K562 (cell line): ENCODE data around the gene EEF2. TPM values are rescaled to one million over a fixed set of nuclear protein-coding genes. Genes with fewer than 3 reads are reported as not detected.

Experiments used
- CCNT2 ChIP-seq: IDR thresholded peaks from 2 replicates; pipeline ENCODE4 v1.6.1; 2011; ENCODE audit warnings: borderline replicate concordance, low read depth, mild to moderate bottlenecking, moderate library complexity, mixed read lengths, low read length; ENCODE audit not compliant: insufficient read length; ENCODE audit errors: extremely low read depth
- DIDO1 ChIP-seq: fragments of 450-650 bp; IDR thresholded peaks from 2 replicates; pipeline ENCODE4 v1.6.1; 2016; ENCODE audit warnings: low read depth, missing biosample characterization, missing genetic modification characterization
- FOXK1 ChIP-seq: sonication (generic); formaldehyde crosslinking; IDR thresholded peaks from 2 replicates; pipeline ENCODE4 v1.8.0; 2022; ENCODE audit warnings: missing genetic modification reagents, mild to moderate bottlenecking, borderline replicate concordance
- HDAC1 ChIP-seq, 2 experiments: fragments of 450-650 bp; IDR thresholded peaks; 2 replicates each; pipeline ENCODE4 v1.6.1; 2016 to 2017; ENCODE audit warnings: inconsistent platforms in 1 of 2, mild to moderate bottlenecking in 1 of 2, moderate library complexity in 1 of 2
- MBD1 ChIP-seq: fragments of 250-450 bp; sonication (Bioruptor Pico); IDR thresholded peaks from 2 replicates; pipeline ENCODE4 v1.8.0; 2022; ENCODE audit warnings: inconsistent platforms
- POLR2A ChIP-seq: fragments of 450-650 bp; conservative IDR thresholded peaks from 2 replicates; pipeline ENCODE4 v1.6.1; 2016
- SNAPC5 ChIP-seq: fragments of 250-450 bp; sonication (Bioruptor Pico); IDR thresholded peaks from 2 replicates; pipeline ENCODE4 v1.8.0; 2021; ENCODE audit warnings: moderate library complexity, mild to moderate bottlenecking, inconsistent platforms
- TOE1 ChIP-seq, 2 experiments: fragments of 450-650 bp in 1 of 2; sonication (generic) in 1 of 2; formaldehyde crosslinking in 1 of 2; IDR thresholded peaks; 2 replicates each; pipeline versions ENCODE4 v1.7.1 to v1.8.0; 2016 to 2022; ENCODE audit warnings: borderline replicate concordance in 2 of 2, mild to moderate bottlenecking in 2 of 2, antibody characterized with exemption in 1 of 2, inconsistent platforms in 1 of 2, low read depth in 1 of 2, missing genetic modification reagents in 1 of 2, moderate library complexity in 1 of 2
- UBTF ChIP-seq, 2 experiments: IDR thresholded peaks; 2 replicates each; pipeline ENCODE4 v1.6.1; 2012; ENCODE audit warnings: improper control_type of control experiment in 2 of 2, low read depth in 2 of 2, low read length in 2 of 2, borderline replicate concordance in 1 of 2
- ZBTB11 ChIP-seq, 3 experiments: fragments of 200-800 bp in 1 of 3; fragments of 250-450 bp in 1 of 3; fragments of 450-650 bp in 1 of 3; sonication (Bioruptor Pico) in 1 of 3; sonication (Bioruptor generic) in 1 of 3; formaldehyde crosslinking in 1 of 3; IDR thresholded peaks; 2 replicates each; pipeline versions ENCODE4 v1.6.1 to v1.8.0; 2016 to 2022; ENCODE audit warnings: mild to moderate bottlenecking in 2 of 3, missing genetic modification characterization in 2 of 3, missing compliant biosample characterization in 1 of 3, moderate library complexity in 1 of 3
- ZBTB2 ChIP-seq: fragments of 450-650 bp; IDR thresholded peaks from 2 replicates; pipeline ENCODE4 v1.6.1; 2016; ENCODE audit warnings: antibody characterized with exemption
- ZC3H4 ChIP-seq: sonication (generic); formaldehyde crosslinking; IDR thresholded peaks from 2 replicates; pipeline ENCODE4 v1.9.0; 2021; ENCODE audit warnings: missing genetic modification reagents, borderline replicate concordance
- ZNF639 ChIP-seq, 2 experiments: fragments of 200-800 bp in 1 of 2; sonication (Bioruptor generic) in 1 of 2; sonication (generic) in 1 of 2; formaldehyde crosslinking in 1 of 2; IDR thresholded peaks in 1 of 2; conservative IDR thresholded peaks in 1 of 2; 2 replicates each; pipeline versions ENCODE4 v1.5.0 to v1.6.1; 2016 to 2020; ENCODE audit warnings: missing compliant biosample characterization in 1 of 2, missing genetic modification characterization in 1 of 2, missing genetic modification reagents in 1 of 2
- ZNF780A ChIP-seq: fragments of 250-450 bp; sonication (Bioruptor Pico); IDR thresholded peaks from 2 replicates; pipeline ENCODE4 v1.5.0; 2021; ENCODE audit warnings: mild to moderate bottlenecking
- polyA plus RNA-seq, 8 experiments: library from polyadenylated mRNA; depleted of rRNA in 4 of 8; stranded (reverse) in 5 of 8; unstranded in 3 of 8; fragments of >200 nt; fragmentation: Nextera tagmentation in 2 of 8; fragmentation: Illumina TruSeq in 1 of 8; extraction: Ambion mirVana in 2 of 8; extraction: Trizol in 1 of 8; gene quantifications; 2 replicates each; pipeline versions ENCODE4 v1.2.1 to v1.2.3, GENCODE V29; 2011 to 2014; ENCODE audit warnings: inconsistent platforms in 1 of 8, missing spikeins in 1 of 8
- total RNA-seq, 7 experiments: library from RNA; depleted of rRNA in 6 of 7; stranded (reverse); fragments of >200 nt in 6 of 7; fragmentation: Illumina TruSeq in 2 of 7; extraction: Trizol in 2 of 7; gene quantifications; 2 replicates each; pipeline versions ENCODE4 v1.2.1 to v1.2.3, GENCODE V29; 2011 to 2021; ENCODE audit warnings: low replicate concordance in 1 of 7

The EEF2 gene
- total and polyA plus RNA-seq, 9 of the 15 experiments (the other 6 are each of a cell fraction or from before 2014, with no cell fraction given): 372 to 3,003 (median 1,453) TPM

- TF ChIP-seq ZBTB11 (CRISPR knock-in tag; IDR thresholded peaks at IDR 0.05) (no peak), DIDO1 (no peak), HDAC1 (IDR thresholded peaks at IDR 0.05) (peak in 1 of 2 experiments; percentile 85; a peak in 2 of 4 replicates), ZNF780A (CRISPR knock-in tag) (no peak), ZC3H4 (CRISPR knock-in tag) (peak; percentile 86; the same call in 1 of the 2 replicates), UBTF (IDR thresholded peaks at IDR 0.05; ENCODE audit: borderline replicate concordance in 1 of 2, low read depth in 2 of 2, low read length in 2 of 2) (no peak), MBD1 (CRISPR knock-in tag) (no peak), TOE1 (IDR thresholded peaks at IDR 0.05; ENCODE audit: borderline replicate concordance) (no peak), TOE1 (CRISPR knock-in tag; IDR thresholded peaks at IDR 0.05; ENCODE audit: borderline replicate concordance, low read depth) (no peak; the same call in 1 of the 2 replicates), CCNT2 (no peak), FOXK1 (CRISPR knock-in tag) (0 out of 2 replicates have a peak, but pooled peaks have one; percentile 48), POLR2A (peak; percentile 46), SNAPC5 (no peak), ZBTB2 (no peak), ZNF639 (CRISPR knock-in tag; conservative IDR thresholded peaks at IDR 0.05 in 1 of 2, IDR thresholded peaks at IDR 0.05 in 1 of 2) (no peak)
Measured at GRCh38 chr19:3983936-3984583, 1.2 kb downstream of the EEF2 start (continued).
